ENCODE measurements around the gene ATP1B2.
"Not testable (repeated sequence)": the region's sequence is repeated elsewhere in the genome, so short reads cannot be mapped to it uniquely, and the experiment has no call there.

Gene ATP1B2

GRCh38 chr17:7650509-7651096, at the start of gene ATP1B2:
Gene ATP1B2 (plus strand): TSS chr17:7650926. CDS start chr17:7651519, 593 bp downstream.
- DNase-seq, result peak; percentile 51 to 84 (median 70)

- DNase-seq, result no peak
These were observed 44.4 kb upstream of the ATP1B2 start for GRCh38 chr17:7606280-7606679.

- no peak for DNase-seq
These were observed 40.1 kb upstream of the ATP1B2 start for GRCh38 chr17:7610641-7611040.

GRCh38 chr17:7611635-7612293, 39.0 kb upstream of the ATP1B2 start:
- no peak for DNase-seq

GRCh38 chr17:7612294-7612640, 38.5 kb upstream of the ATP1B2 start:
- no peak for DNase-seq

- peak in 1 of 6 experiments; percentile 32 for DNase-seq
These were observed 36.8 kb upstream of the ATP1B2 start for GRCh38 chr17:7613769-7614424.

GRCh38 chr17:7614425-7615264, 36.1 kb upstream of the ATP1B2 start, which contains the start of gene FXR2:
Gene FXR2 (minus strand): TSS chr17:7614897. CDS start chr17:7614532, 365 bp downstream.
- peak; percentile 96 to 100 (median 99) for DNase-seq

GRCh38 chr17:7615265-7615747, 35.4 kb upstream of the ATP1B2 start:
- no peak for DNase-seq

- DNase-seq, result no peak
These were observed 32.1 kb upstream of the ATP1B2 start for GRCh38 chr17:7618608-7619007.

- DNase-seq, result no peak
These were observed 29.9 kb upstream of the ATP1B2 start for GRCh38 chr17:7620835-7621234.

- no peak for DNase-seq
These were observed 27.1 kb upstream of the ATP1B2 start for GRCh38 chr17:7623661-7624060.

GRCh38 chr17:7625749-7626148, 25.0 kb upstream of the ATP1B2 start:
- DNase-seq, result not testable (repeated sequence)

GRCh38 chr17:7626307-7626706, 24.4 kb upstream of the ATP1B2 start:
- no peak for DNase-seq

GRCh38 chr17:7626956-7627249, 23.8 kb upstream of the ATP1B2 start:
- no peak for DNase-seq

- DNase-seq, result peak; percentile 66 to 88 (median 78)
These were observed 23.2 kb upstream of the ATP1B2 start, which contains the start of gene SAT2 for GRCh38 chr17:7627250-7628121. Gene SAT2 (minus strand): TSS chr17:7627821. CDS start chr17:7627635, 186 bp downstream.

GRCh38 chr17:7629939-7630571, 20.7 kb upstream of the ATP1B2 start, which contains the start of gene SHBG:
Gene SHBG (plus strand): TSS chr17:7630135. CDS start chr17:7630173, 38 bp downstream.
- DNase-seq, result no peak

- no peak for DNase-seq
These were observed 19.0 kb upstream of the ATP1B2 start for GRCh38 chr17:7631398-7632380.

GRCh38 chr17:7632492-7632894, 18.2 kb upstream of the ATP1B2 start:
- DNase-seq, result peak in 2 of 6 experiments; percentile 19 to 23

GRCh38 chr17:7633093-7633492, 17.6 kb upstream of the ATP1B2 start:
- no peak for DNase-seq

GRCh38 chr17:7634384-7634783, 16.3 kb upstream of the ATP1B2 start:
- DNase-seq, result no peak
